CD14-positive monocyte (primary cell): Measurements from ENCODE around the gene USP48. TPM values are rescaled to one million over a fixed set of nuclear protein-coding genes. Genes with fewer than 3 reads are reported as not detected.

Experiments
- DNase-seq, 3 donors: peaks; one replicate each; pipeline ENCODE4 v3.0.0-alpha.2; 2011 to 2022
- H2AFZ ChIP-seq: 2 replicates; pipeline ENCODE4 v1.6.0; 2012; ENCODE audit warnings: mild to moderate bottlenecking, low read depth, low read length, inconsistent platforms; ENCODE audit not compliant: insufficient read depth, poor library complexity, severe bottlenecking
- H3K27ac ChIP-seq, 2 donors: 1 replicate in 1 of 2; 2 replicates in 1 of 2; pipeline ENCODE4 v1.5.1; 2012 to 2013; ENCODE audit warnings: low read length in 2 of 2, control low read depth in 1 of 2, inconsistent platforms in 1 of 2, low read depth in 1 of 2, mild to moderate bottlenecking in 1 of 2
- H3K27me3 ChIP-seq, 2 donors: one replicate each; pipeline versions ENCODE4 v1.6.0 to v1.6.1; 2011 to 2013; ENCODE audit warnings: low read length in 2 of 2; ENCODE audit not compliant: control insufficient read depth in 2 of 2, insufficient read depth in 2 of 2
- H3K36me3 ChIP-seq, 2 donors: replicated peaks in 1 of 2; 1 replicate in 1 of 2; 2 replicates in 1 of 2; pipeline versions ENCODE4 v1.5.1 to v1.6.1; 2012 to 2013; ENCODE audit warnings: low read length in 2 of 2, control low read depth in 1 of 2, inconsistent platforms in 1 of 2, mild to moderate bottlenecking in 1 of 2; ENCODE audit not compliant: insufficient read depth in 2 of 2, control insufficient read depth in 1 of 2
- H3K4me1 ChIP-seq, 2 donors: 1 replicate in 1 of 2; 2 replicates in 1 of 2; pipeline versions ENCODE4 v1.5.1 to v1.6.1; 2012 to 2013; ENCODE audit warnings: low read length in 2 of 2, control low read depth in 1 of 2, inconsistent platforms in 1 of 2, mild to moderate bottlenecking in 1 of 2, moderate library complexity in 1 of 2; ENCODE audit not compliant: insufficient read depth in 2 of 2, control insufficient read depth in 1 of 2
- H3K4me2 ChIP-seq: replicated peaks from 2 replicates; pipeline ENCODE3; 2012; ENCODE audit warnings: low read length, moderate library complexity, mild to moderate bottlenecking; ENCODE audit not compliant: poor library complexity, severe bottlenecking; ENCODE audit errors: extremely low read depth
- H3K4me3 ChIP-seq, 3 experiments: fragments of 200-600 bp in 1 of 3; sonication (generic) in 1 of 3; replicated peaks in 1 of 3; 1 replicate in 2 of 3; 2 replicates in 1 of 3; pipeline ENCODE4 v1.5.1; 2011 to 2013; ENCODE audit warnings: low read length in 3 of 3, mild to moderate bottlenecking in 3 of 3, control low read depth in 2 of 3, low read depth in 2 of 3, inconsistent platforms in 1 of 3, moderate library complexity in 1 of 3
- H3K79me2 ChIP-seq: 2 replicates; pipeline ENCODE4 v1.6.0; 2012; ENCODE audit warnings: mild to moderate bottlenecking, control low read depth, inconsistent platforms, low read length, moderate library complexity; ENCODE audit not compliant: insufficient read depth
- H3K9ac ChIP-seq: 2 replicates; pipeline ENCODE4 v1.6.0; 2017; ENCODE audit warnings: low read length, mild to moderate bottlenecking; ENCODE audit not compliant: insufficient read depth, poor library complexity, severe bottlenecking
- H3K9me3 ChIP-seq, 2 donors: replicated peaks in 1 of 2; 1 replicate in 1 of 2; 2 replicates in 1 of 2; pipeline versions ENCODE4 v1.5.1 to v1.6.1; 2012 to 2013; ENCODE audit warnings: low read length in 2 of 2, control low read depth in 1 of 2; ENCODE audit not compliant: control insufficient read depth in 1 of 2, insufficient read depth in 1 of 2
- H4K20me1 ChIP-seq: 2 replicates; pipeline ENCODE4 v1.6.0; 2012; ENCODE audit warnings: mild to moderate bottlenecking, low read length, control low read depth, moderate library complexity; ENCODE audit not compliant: insufficient read depth
- H3K27ac Mint-ChIP-seq, 7 donors: one replicate each; pipeline ENCODE4 v1.8.0; 2020; ENCODE audit warnings: mild to moderate bottlenecking in 7 of 7, mixed read lengths in 7 of 7, moderate library complexity in 6 of 7, inconsistent platforms in 2 of 7
- H3K27me3 Mint-ChIP-seq, 3 donors: one replicate each; pipeline ENCODE4 v1.8.0; 2021 to 2022; ENCODE audit warnings: low read depth in 3 of 3, mild to moderate bottlenecking in 3 of 3, mixed read lengths in 3 of 3, moderate library complexity in 3 of 3, inconsistent platforms in 1 of 3
- H3K36me3 Mint-ChIP-seq, 2 donors: one replicate each; pipeline ENCODE4 v1.8.0; 2020; ENCODE audit warnings: mixed read lengths in 2 of 2, inconsistent platforms in 1 of 2, mild to moderate bottlenecking in 1 of 2
- H3K4me1 Mint-ChIP-seq: one replicate; pipeline ENCODE4 v1.8.0; 2020; ENCODE audit warnings: mild to moderate bottlenecking, mixed read lengths
- H3K4me3 Mint-ChIP-seq, 2 donors: one replicate each; pipeline ENCODE4 v1.8.0; 2020; ENCODE audit warnings: mild to moderate bottlenecking in 2 of 2, mixed read lengths in 2 of 2, moderate library complexity in 1 of 2
- H3K9me3 Mint-ChIP-seq, 7 donors: one replicate each; pipeline ENCODE4 v1.8.0; 2020 to 2022; ENCODE audit warnings: mixed read lengths in 7 of 7, mild to moderate bottlenecking in 6 of 7, moderate library complexity in 6 of 7, inconsistent platforms in 2 of 7
- WGBS: methylation state at CpG from one replicate; pipeline ENCODE4 v1.1.5; 2013; ENCODE audit warnings: missing lambda C conversion rate; ENCODE audit not compliant: insufficient coverage; 5-methylcytosine and 5-hydroxymethylcytosine counted together
- intact Hi-C, 2 donors: fragments of 100-400 bp; cut with micrococcal nuclease; formaldehyde crosslinking; loops; one replicate each; pipeline versions ENCODE4 v1.15.0 to v1.15.1; 2023
- polyA plus RNA-seq, 3 donors: library from polyadenylated mRNA; depleted of rRNA in 1 of 3; unstranded in 2 of 3; stranded (reverse) in 1 of 3; fragments of 300-500 nt in 2 of 3; fragments of >200 nt in 1 of 3; fragmentation: Illumina TruSeq in 2 of 3; gene quantifications; 1 replicate in 2 of 3; 2 replicates in 1 of 3; pipeline ENCODE4 v1.2.3, GENCODE V29; 2012 to 2021
- TF ChIP-seq, protein P1 (sequence below): fragments of 200-600 bp; IDR thresholded peaks from one replicate; pipeline ENCODE4 v1.8.0; 2022; ENCODE audit warnings: antibody characterized with exemption, mild to moderate bottlenecking

USP48 gene
- polyA plus RNA-seq, 3 donors: 26.5 to 40.2 (median 34.3) TPM

GRCh38 chr1:21831454-21831970, 48.6 kb upstream of the USP48 start:
- WGBS: 94% methylated on average over 11 of the region's 14 CpGs
- H3K36me3 ChIP-seq: no peaks in the 10 kb centered on the region
- Mint-ChIP-seq H3K27me3 (peaks cover 0 to 5% (median 1%) of the 10 kb centered on the region in 3 donors), H3K9me3 (peaks cover 10 to 25% (median 21%) of the 10 kb centered on the region in 7 donors), H3K27ac (no peak overlapping the region), H3K36me3 (peaks cover 1 to 9% of the 10 kb centered on the region in 2 donors), H3K4me1 (no peaks in the 10 kb centered on the region), H3K4me3 (no peak overlapping the region)
- no peak overlapping the region for H3K4me2 ChIP-seq
- no peak overlapping the region for H3K4me3 ChIP-seq
- H3K79me2 ChIP-seq: no peaks in the 10 kb centered on the region
- H3K4me1 ChIP-seq: no peaks in the 10 kb centered on the region
- no peak overlapping the region for H3K9ac ChIP-seq
- intact Hi-C loops: no loop called here
- peaks cover 7 to 22% of the 10 kb centered on the region in 2 donors for H3K9me3 ChIP-seq
- no peaks in the 10 kb centered on the region for H4K20me1 ChIP-seq
- H3K27ac ChIP-seq: no peak overlapping the region
- no peak overlapping the region for H2AFZ ChIP-seq
- TF ChIP-seq, protein P1, sequence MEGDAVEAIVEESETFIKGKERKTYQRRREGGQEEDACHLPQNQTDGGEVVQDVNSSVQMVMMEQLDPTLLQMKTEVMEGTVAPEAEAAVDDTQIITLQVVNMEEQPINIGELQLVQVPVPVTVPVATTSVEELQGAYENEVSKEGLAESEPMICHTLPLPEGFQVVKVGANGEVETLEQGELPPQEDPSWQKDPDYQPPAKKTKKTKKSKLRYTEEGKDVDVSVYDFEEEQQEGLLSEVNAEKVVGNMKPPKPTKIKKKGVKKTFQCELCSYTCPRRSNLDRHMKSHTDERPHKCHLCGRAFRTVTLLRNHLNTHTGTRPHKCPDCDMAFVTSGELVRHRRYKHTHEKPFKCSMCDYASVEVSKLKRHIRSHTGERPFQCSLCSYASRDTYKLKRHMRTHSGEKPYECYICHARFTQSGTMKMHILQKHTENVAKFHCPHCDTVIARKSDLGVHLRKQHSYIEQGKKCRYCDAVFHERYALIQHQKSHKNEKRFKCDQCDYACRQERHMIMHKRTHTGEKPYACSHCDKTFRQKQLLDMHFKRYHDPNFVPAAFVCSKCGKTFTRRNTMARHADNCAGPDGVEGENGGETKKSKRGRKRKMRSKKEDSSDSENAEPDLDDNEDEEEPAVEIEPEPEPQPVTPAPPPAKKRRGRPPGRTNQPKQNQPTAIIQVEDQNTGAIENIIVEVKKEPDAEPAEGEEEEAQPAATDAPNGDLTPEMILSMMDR: no peak
- H3K27me3 ChIP-seq: no peaks in the 10 kb centered on the region
- DNase-seq: no peak

GRCh38 chr1:21830792-21831453, 48.0 kb upstream of the USP48 start:
- Mint-ChIP-seq H3K36me3 (peaks cover 1 to 9% of the 10 kb centered on the region in 2 donors), H3K9me3 (peaks cover 10 to 25% (median 21%) of the 10 kb centered on the region in 7 donors), H3K27ac (no peak overlapping the region), H3K4me3 (no peak overlapping the region), H3K27me3 (peaks cover 0 to 5% (median 1%) of the 10 kb centered on the region in 3 donors), H3K4me1 (no peaks in the 10 kb centered on the region)
- Histone ChIP-seq H3K27me3 (no peaks in the 10 kb centered on the region), H4K20me1 (no peaks in the 10 kb centered on the region), H3K9me3 (peaks cover 7 to 22% of the 10 kb centered on the region in 2 donors), H3K9ac (no peak overlapping the region), H2AFZ (no peak overlapping the region), H3K36me3 (no peaks in the 10 kb centered on the region), H3K4me1 (no peaks in the 10 kb centered on the region), H3K79me2 (no peaks in the 10 kb centered on the region), H3K27ac (no peak overlapping the region), H3K4me2 (no peak overlapping the region), H3K4me3 (no peak overlapping the region)
- TF ChIP-seq, protein P1: no peak
- no peak for DNase-seq
- intact Hi-C loops: no loop called here
- 96% methylated on average over 13 of the region's 23 CpGs for WGBS
